Common myeloid progenitor, CD34-positive (primary cell): Measurements from ENCODE around the gene PDE4D.

ENCODE experiments used
- CTCF ChIA-PET: fragments of 350-600 bp; sonication (Branson Sonifier 250); formaldehyde crosslinking; loops from one replicate; lab custom pipeline; 2021; ENCODE audit warnings: antibody characterized with exemption; lab: Charles Lee
- POLR2A ChIA-PET: fragments of 350-600 bp; sonication (Branson Sonifier 250); formaldehyde crosslinking; loops from one replicate; lab custom pipeline; 2021; ENCODE audit warnings: antibody characterized with exemption; lab: Charles Lee
- DNase-seq, 3 donors: peaks; one replicate each; pipeline versions ENCODE4 v3.0.0 to v3.0.0-alpha.2; 2013
- H3K27ac ChIP-seq, 2 experiments: 1 replicate in 1 of 2; 2 replicates in 1 of 2; pipeline ENCODE4 v1.7.0; 2013; ENCODE audit warnings: inconsistent platforms in 2 of 2, low read length in 2 of 2, mild to moderate bottlenecking in 2 of 2, low read depth in 1 of 2, moderate library complexity in 1 of 2; ENCODE audit not compliant: severe bottlenecking in 2 of 2, insufficient read depth in 1 of 2, poor library complexity in 1 of 2
- H3K27me3 ChIP-seq, 5 experiments: replicated peaks in 2 of 5; 1 replicate in 3 of 5; 2 replicates in 2 of 5; pipeline versions ENCODE4 v1.6.1 to v1.7.0; 2013; ENCODE audit warnings: low read length in 4 of 5, mild to moderate bottlenecking in 2 of 5, moderate library complexity in 2 of 5, inconsistent platforms in 1 of 5; ENCODE audit not compliant: insufficient read depth in 5 of 5, control insufficient read depth in 4 of 5
- H3K36me3 ChIP-seq, 4 experiments: 1 replicate in 2 of 4; 2 replicates in 2 of 4; pipeline versions ENCODE4 v1.6.1 to v1.7.0; 2013; ENCODE audit warnings: low read length in 3 of 4, control low read depth in 1 of 4, mild to moderate bottlenecking in 1 of 4; ENCODE audit not compliant: control insufficient read depth in 4 of 4, insufficient read depth in 4 of 4
- H3K4me1 ChIP-seq, 4 experiments: 1 replicate in 3 of 4; 2 replicates in 1 of 4; pipeline versions ENCODE4 v1.6.1 to v1.7.1; 2013; ENCODE audit warnings: low read length in 3 of 4, mild to moderate bottlenecking in 3 of 4, control low read depth in 1 of 4, inconsistent platforms in 1 of 4, moderate library complexity in 1 of 4; ENCODE audit not compliant: control insufficient read depth in 4 of 4, insufficient read depth in 4 of 4; ENCODE audit errors: control extremely low read depth in 1 of 4
- H3K4me3 ChIP-seq, 7 experiments: 1 replicate in 4 of 7; 2 replicates in 3 of 7; pipeline versions ENCODE4 v1.5.1 to v1.7.0; 2013; ENCODE audit warnings: mild to moderate bottlenecking in 7 of 7, low read length in 6 of 7, moderate library complexity in 6 of 7, inconsistent platforms in 2 of 7, low read depth in 2 of 7, control low read depth in 1 of 7; ENCODE audit not compliant: insufficient read depth in 4 of 7, control insufficient read depth in 1 of 7; ENCODE audit errors: extremely low read depth in 1 of 7
- H3K9me3 ChIP-seq, 5 experiments: 1 replicate in 4 of 5; 2 replicates in 1 of 5; pipeline versions ENCODE4 v1.6.1 to v1.7.1; 2013; ENCODE audit warnings: low read length in 4 of 5, mild to moderate bottlenecking in 2 of 5, inconsistent platforms in 1 of 5, low read depth in 1 of 5, moderate library complexity in 1 of 5; ENCODE audit not compliant: control insufficient read depth in 4 of 5, insufficient read depth in 2 of 5; ENCODE audit errors: control extremely low read depth in 1 of 5
- WGBS: methylation state at CpG from one replicate; pipeline ENCODE4 v1.1.5; 2013; ENCODE audit not compliant: insufficient coverage; 5-methylcytosine and 5-hydroxymethylcytosine counted together

Gene PDE4D

DNA sequence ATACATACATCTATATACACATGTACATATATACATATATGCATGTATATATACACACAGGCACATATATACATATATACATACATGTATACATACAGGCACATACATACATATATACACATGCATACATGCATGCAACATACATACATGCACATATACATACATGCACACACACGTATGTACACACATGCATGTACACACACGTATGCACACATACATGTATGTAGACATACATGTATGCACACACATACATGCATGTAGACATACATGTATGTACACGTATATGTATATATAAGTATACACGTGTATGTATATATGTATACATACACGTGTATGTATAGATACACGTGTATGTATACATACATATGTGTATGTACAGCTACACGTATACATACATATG lies 693.7 kb downstream of the PDE4D start:
- H3K36me3 ChIP-seq, result peaks cover 0 to 4% (median under 1%) of the 10 kb centered on the region in 4 experiments
- no CpG with 5 or more reads among the region's 7 CpGs for WGBS
- ChIA-PET CTCF (interaction anchor here (1.1 kb wide), 1 partner anchor 11 kb away, joined by 3 read pairs; no protein-coding TSS in a partner anchor), POLR2A (no interaction called here)
- no peak for DNase-seq
- H3K27ac ChIP-seq, result no peak overlapping the region
- H3K9me3 ChIP-seq, result peaks cover 0 to 3% (median 2%) of the 10 kb centered on the region in 5 experiments
- no peak overlapping the region for H3K4me3 ChIP-seq
- no peaks in the 10 kb centered on the region for H3K27me3 ChIP-seq
- no peaks in the 10 kb centered on the region for H3K4me1 ChIP-seq

DNA sequence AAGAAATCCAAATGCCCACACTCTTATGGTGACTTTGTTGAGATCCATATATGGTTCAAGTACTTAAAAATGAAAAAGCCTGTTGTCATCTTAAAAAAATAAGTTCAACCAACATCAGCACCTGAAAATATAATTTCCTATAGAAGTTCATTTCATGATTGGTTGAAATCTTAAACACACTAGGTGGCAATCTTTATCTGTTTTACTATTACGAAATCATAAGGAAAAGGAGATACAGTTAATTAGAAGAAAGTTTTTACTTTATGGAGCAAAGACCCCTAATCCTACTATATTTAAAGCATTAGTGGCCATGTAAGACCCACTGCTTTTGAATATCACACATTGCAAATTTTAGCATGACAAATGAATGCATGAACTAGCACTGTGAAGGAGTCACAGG lies 694.7 kb downstream of the PDE4D start:
- no peak for DNase-seq
- CTCF ChIA-PET, result no interaction called here
- no peak overlapping the region for H3K27ac ChIP-seq
- peaks cover 0 to 3% (median 2%) of the 10 kb centered on the region in 5 experiments for H3K9me3 ChIP-seq
- H3K27me3 ChIP-seq, result no peaks in the 10 kb centered on the region
- H3K4me3 ChIP-seq, result no peak overlapping the region
- WGBS, result no CpG with 5 or more reads among the region's 1 CpG
- POLR2A ChIA-PET, result no interaction called here
- H3K36me3 ChIP-seq, result peaks cover 0 to 4% (median under 1%) of the 10 kb centered on the region in 4 experiments
- H3K4me1 ChIP-seq, result no peaks in the 10 kb centered on the region

DNA sequence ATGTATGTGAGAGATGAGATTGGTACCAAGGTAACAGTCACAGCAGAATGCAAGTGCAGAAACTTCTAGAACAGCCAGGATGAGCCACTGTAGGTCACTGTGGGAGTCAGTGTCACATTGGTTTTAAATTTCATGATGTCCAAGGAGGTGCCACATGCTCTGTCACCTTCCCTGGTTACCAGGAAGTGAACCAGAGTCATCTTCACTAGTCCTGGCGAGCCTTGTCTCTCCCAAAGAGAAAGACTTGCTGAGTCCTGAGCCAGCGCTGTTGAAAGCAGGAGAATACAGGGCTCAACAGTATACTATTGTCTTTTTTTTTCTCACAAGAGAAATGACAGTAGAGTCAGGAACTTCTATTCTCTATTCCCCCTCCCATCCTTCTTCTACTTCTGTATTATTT lies 695.2 kb downstream of the PDE4D start:
- WGBS, result 100% methylated on average over 2 of the region's 2 CpGs
- peaks cover 0 to 4% (median under 1%) of the 10 kb centered on the region in 4 experiments for H3K36me3 ChIP-seq
- no peaks in the 10 kb centered on the region for H3K27me3 ChIP-seq
- no peak overlapping the region for H3K4me3 ChIP-seq
- H3K9me3 ChIP-seq, result peaks cover 0 to 3% (median 2%) of the 10 kb centered on the region in 5 experiments
- no peak overlapping the region for H3K27ac ChIP-seq
- POLR2A ChIA-PET, result no interaction called here
- CTCF ChIA-PET, result no interaction called here
- H3K4me1 ChIP-seq, result no peaks in the 10 kb centered on the region
- no peak for DNase-seq

DNA sequence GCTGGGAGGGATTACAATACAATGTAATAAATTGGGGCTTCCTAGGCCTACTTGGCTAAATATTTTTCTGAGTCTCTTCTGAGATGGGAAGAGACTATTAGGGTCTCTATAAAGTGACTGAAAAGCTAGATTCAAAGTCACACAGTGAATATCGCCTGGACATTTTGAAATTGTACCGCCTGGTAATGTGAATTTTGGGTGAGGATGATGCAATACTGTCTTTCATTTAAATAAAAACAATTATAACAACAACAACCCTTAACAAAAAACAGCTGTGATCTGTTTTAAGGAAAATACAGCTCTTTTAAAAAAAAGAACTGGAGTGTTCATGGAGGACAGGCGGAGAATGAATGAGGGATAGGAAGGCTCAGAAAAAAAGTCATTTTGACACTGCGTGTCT lies 695.6 kb downstream of the PDE4D start:
- Histone ChIP-seq H3K27ac (no peak overlapping the region), H3K36me3 (peaks cover 0 to 4% (median 0%) of the 10 kb centered on the region in 4 experiments), H3K4me3 (no peak overlapping the region), H3K27me3 (no peaks in the 10 kb centered on the region), H3K9me3 (peaks cover 0 to 3% (median 2%) of the 10 kb centered on the region in 5 experiments), H3K4me1 (no peaks in the 10 kb centered on the region)
- POLR2A ChIA-PET, result no interaction called here
- CTCF ChIA-PET, result no interaction called here
- 100% methylated on average over 2 of the region's 4 CpGs for WGBS
- DNase-seq, result no peak

DNA sequence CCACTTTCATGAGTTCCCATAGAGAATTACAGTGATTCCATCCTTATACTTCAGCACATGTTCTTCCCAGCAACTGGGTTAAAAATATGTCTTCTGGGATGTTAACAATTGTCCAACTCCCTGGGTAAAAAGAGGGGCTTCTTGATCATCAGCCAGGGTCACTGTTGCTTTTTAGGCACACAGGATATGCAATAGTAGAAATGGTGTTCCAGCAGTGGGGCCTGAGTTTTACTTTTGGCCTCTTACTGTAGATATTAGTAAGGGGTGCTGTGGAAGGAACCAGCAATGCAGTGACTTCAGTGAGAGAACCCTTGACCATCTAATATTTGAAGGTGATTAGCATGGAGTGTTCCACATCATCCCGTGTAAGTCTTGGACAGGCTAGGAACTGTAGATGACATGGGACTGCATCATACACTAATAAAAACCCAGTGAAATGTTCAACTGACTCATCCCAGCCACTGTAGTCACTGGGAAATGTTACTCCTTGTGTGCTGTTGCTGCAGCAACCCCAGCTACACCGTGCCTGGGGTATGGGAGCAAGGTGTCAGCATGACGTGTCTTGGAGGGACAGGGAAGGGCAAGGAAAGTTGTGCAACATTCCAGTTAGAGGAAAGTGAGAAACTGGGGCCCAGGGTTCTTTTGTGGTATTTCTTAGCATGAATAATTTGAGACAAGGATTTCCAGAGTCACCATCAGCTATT lies 699.8 kb downstream of the PDE4D start:
- ChIA-PET CTCF (interaction anchor here (0.9 to 1.0 kb wide), 2 partner anchors 16 to 20 kb away, joined by 3 read pairs; no protein-coding TSS in a partner anchor), POLR2A (interaction anchor here (0.6 kb wide), 1 partner anchor 192 kb away, joined by 4 read pairs; no protein-coding TSS in a partner anchor)
- no peak overlapping the region for H3K27ac ChIP-seq
- no peak overlapping the region for H3K4me3 ChIP-seq
- peaks cover 0 to 2% (median under 1%) of the 10 kb centered on the region in 4 experiments for H3K4me1 ChIP-seq
- WGBS, result 85% methylated on average over 2 of the region's 3 CpGs
- H3K9me3 ChIP-seq, result peaks cover 0 to 3% (median 2%) of the 10 kb centered on the region in 5 experiments
- H3K36me3 ChIP-seq, result peaks cover 0 to 4% (median 0%) of the 10 kb centered on the region in 4 experiments
- H3K27me3 ChIP-seq, result no peaks in the 10 kb centered on the region
- no peak for DNase-seq

DNA sequence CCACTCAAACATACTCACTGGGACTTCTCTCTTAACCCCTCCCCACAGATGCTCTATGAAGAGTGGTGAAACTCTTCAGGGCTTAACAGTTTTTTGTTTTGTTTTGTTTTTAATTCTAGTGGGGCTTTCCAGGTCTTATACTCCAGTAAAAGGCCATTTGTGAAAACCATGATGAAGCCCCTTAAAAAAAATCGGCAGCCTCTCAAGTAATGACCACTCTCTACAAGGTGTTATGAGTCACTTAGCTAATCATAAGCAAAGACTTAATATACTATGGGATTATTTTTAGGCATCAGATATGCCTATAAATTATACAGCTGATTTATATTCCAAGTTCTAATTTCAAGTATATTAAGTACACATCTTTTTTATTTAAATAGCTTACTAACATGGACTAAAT lies 702.8 kb downstream of the PDE4D start:
- H3K27ac ChIP-seq, result no peak overlapping the region
- DNase-seq, result peak in 1 of 3 donors; percentile 6
- ChIA-PET CTCF (interaction anchor here (0.8 to 6.9 kb wide), 6 partner anchors 10 to 190 kb away, joined by 3 to 47 read pairs (median 6); no protein-coding TSS in a partner anchor), POLR2A (interaction anchor here (0.6 kb wide), 1 partner anchor 15 kb away, joined by 4 read pairs; no protein-coding TSS in a partner anchor)
- H3K4me3 ChIP-seq, result no peak overlapping the region
- peaks cover 0 to 4% (median 0%) of the 10 kb centered on the region in 4 experiments for H3K36me3 ChIP-seq
- no CpG with 5 or more reads among the region's 1 CpG for WGBS
- H3K27me3 ChIP-seq, result no peaks in the 10 kb centered on the region
- H3K9me3 ChIP-seq, result peaks cover 0 to 3% (median 2%) of the 10 kb centered on the region in 5 experiments
- H3K4me1 ChIP-seq, result peaks cover 0 to 5% (median 2%) of the 10 kb centered on the region in 4 experiments
